GM12873 (cell line): ENCODE data around the gene NAT8L.

ENCODE experiments used
- TF ChIP-seq, protein P1 (sequence below): IDR thresholded peaks from 2 replicates; pipeline ENCODE4 v1.5.1; 2012; ENCODE audit warnings: low read depth, mild to moderate bottlenecking, moderate library complexity, low read length, control low read depth; ENCODE audit not compliant: insufficient read depth; ENCODE audit errors: missing control alignments

The NAT8L gene

DNA sequence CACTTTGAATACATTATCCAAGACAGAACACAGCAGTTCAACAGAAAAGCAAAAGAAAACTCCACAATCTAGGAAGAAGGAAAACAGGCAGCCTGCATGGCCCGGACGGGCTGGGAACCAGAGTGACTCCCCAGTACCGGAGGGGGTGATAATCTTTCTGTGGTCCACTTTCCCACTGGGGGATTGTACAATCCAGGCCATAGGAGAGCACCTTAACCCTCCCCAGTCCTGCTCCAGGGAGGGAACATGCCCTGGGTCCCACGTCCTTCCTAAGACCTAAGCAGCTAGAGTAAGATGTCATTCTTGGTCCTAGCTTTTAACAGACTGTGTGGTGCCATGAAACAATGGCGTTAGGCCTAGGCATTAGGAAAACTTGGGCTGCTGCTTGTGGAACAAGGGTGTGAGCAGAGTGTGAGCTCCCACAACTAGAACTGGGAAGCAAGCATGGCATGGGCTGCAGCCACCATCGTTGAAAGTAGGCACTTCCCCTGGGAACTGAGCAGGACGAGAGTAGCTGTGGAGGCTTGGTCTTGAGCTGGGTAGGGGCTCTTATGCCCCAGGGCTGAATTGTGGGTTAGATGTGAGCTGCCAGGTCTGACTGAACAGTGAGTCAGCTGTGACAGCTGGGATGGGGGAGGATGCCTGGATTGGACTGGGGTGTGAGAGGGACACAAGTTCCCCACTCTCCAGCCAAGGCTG is 42.4 kb downstream of the NAT8L start:
- TF ChIP-seq, protein P1, sequence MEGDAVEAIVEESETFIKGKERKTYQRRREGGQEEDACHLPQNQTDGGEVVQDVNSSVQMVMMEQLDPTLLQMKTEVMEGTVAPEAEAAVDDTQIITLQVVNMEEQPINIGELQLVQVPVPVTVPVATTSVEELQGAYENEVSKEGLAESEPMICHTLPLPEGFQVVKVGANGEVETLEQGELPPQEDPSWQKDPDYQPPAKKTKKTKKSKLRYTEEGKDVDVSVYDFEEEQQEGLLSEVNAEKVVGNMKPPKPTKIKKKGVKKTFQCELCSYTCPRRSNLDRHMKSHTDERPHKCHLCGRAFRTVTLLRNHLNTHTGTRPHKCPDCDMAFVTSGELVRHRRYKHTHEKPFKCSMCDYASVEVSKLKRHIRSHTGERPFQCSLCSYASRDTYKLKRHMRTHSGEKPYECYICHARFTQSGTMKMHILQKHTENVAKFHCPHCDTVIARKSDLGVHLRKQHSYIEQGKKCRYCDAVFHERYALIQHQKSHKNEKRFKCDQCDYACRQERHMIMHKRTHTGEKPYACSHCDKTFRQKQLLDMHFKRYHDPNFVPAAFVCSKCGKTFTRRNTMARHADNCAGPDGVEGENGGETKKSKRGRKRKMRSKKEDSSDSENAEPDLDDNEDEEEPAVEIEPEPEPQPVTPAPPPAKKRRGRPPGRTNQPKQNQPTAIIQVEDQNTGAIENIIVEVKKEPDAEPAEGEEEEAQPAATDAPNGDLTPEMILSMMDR = no peak

DNA sequence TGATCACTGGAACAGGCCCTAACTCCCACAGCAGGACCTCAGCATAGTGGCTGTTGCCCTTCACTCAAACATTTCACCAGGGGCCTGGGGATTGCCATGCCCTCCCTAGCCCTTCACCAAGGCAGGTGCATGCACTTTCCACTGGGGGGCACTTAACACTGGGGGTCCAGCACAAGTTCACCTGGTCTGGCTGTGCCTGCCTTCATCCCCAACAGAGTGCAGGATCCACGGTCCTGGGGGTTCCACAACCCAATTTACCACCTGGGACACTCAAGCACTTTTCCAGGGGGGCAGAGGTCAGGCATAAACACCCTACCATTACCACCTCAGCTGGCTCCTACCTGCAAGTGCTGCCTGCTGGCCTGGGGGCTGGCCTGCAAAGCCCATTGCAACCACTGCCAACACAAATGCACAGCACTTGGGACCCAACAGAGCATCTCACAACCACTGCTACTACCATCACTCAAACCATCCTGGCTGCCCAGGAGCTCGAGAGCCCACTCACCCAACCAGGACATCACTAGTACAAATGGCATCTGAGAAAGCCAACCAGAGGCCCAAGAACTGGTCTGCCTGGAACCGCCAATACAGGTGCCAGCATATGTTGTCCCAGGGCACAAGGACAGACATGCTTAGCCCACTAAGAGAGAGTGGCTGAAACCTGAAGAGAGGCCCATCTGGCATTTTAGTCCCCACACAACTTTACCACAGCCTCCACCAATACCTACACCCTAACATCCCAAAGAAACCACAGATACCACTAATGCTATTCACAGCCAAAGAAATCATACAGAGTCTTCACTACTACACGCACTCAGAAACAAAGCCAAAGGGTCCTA is 43.1 kb downstream of the NAT8L start:
- TF ChIP-seq, protein P1 = no peak

DNA sequence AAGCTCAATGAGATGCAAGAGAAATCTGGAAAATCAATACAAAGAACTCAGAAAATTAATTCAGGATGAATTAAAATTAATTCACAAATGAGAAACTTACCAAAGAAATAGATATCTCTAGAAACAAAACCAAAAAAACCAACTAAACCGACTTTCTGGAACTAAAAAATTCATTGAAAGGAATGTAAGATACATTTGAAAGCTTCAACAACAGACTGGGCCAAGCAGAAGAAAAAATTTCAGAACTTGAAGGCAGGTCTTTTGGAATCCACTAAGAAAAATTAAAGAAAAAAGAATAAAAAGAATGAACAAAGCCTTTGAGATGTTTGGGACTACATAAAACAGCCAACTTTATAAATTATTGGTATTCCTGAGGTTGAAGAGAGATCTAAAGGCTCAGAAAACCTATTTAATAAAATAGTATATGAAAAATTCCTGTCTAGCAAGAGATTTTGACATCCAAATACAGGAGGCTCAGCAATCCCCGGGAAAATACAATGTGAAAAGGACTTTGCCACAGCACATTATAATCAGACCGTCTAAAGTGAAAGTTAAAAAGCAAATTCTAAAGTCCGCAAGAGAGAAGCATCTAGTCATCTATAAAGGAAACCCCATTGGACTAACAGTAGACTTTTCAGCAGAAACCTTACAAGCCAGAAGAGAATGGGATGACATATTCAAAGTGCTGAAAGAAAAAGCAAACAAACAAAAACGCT is 44.2 kb downstream of the NAT8L start:
- TF ChIP-seq, protein P1 = no peak

DNA sequence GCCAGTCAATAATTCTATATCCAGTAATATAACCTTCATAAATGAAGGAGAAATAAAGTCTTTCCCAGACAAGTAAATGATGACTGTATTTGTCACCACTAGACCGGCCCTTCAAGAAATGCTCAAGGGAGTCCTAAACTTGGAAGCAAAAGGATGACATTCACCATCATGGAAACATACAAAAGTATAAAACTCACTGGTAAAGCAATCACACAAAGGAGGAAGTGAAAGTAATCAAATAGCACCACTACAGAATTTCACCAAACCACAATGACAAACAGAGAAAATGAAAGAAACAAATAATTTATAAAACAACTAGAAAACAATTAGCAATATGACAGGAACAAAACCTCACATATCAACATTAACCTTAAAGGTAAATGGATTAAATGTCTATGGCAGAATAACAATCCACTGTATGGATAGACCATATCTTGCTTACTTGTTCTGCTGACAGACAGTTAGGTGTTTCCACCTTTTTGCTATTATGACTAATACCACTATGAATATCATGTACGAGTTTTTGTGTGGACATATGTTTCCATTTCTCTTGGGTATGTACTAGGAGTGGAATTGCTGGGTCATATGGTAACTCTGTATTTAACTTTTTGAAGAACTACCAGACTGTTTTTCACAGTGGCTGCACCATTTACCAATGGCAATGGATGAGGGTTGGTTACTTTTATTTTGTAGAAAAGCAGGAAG is 44.9 kb downstream of the NAT8L start:
- TF ChIP-seq, protein P1 = no peak

DNA sequence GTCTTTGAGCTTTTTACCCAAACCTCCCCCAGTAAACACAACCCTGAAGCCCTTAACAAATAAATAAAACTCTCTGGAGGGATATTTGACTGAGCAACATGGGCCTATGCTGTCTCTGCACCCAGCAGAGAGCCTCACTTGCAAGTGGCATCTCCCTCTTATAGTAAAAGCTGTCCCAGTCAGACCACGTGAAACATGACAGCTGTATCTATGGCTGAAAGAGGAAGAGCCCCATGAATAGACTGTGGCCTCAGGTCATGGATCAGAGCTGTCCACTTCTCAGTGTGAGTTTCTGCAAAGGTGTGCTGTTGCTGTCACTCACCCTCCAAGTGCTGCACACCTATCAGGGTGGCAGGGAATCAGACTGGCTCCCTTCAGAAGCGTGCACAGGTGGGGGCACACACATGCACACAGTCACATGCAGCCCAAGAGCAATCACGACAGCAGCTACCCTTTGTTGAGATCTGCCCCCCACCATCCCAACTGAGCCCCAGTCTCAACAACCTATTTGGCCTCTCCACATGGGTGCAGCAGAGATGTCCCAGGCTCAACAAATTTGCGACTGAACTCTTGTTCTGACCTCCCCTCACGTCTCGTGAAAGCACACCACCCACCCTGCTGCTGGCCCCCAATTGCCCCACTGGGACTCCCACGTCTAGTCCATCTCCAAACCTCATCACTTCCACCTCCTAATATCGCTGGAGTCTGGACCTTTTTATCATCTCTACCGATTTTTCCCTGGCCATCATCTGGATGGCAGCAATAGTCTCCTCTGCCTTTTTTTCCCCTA is 45.6 kb downstream of the NAT8L start:
- TF ChIP-seq, protein P1 = no peak

DNA sequence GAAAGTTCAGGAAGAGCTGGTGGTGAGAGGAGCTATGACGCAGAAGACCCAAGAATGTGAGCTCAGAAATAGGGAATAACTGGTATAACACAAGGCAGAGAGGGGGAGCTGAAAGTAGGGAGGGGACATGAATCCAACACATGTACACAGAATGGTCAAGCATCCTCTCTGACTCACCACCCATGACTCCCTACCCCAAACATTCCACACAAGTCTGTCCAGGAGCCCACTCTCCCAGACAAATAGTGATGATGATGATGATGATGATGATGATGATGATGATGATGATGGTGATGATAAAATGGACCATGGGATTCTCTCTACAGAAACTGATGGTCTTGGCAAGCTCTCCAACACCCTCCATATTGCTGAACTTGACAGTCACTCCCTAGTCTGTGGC is 46.4 kb downstream of the NAT8L start:
- TF ChIP-seq, protein P1 = no peak
